Body of pancreas (tissue), 4 donors: ENCODE measurements around the gene CS.

Experiments
- POLR2A ChIP-seq, 3 donors: fragments of 450-650 bp; IDR thresholded peaks; one replicate each; pipeline ENCODE4 v1.6.1; 2016; ENCODE audit warnings: antibody characterized with exemption in 3 of 3, mild to moderate bottlenecking in 2 of 3
- TF ChIP-seq, protein P1 (sequence below), 7 experiments: fragments of 450-650 bp in 4 of 7; fragments of 200-600 bp in 3 of 7; sonication (generic) in 3 of 7; IDR thresholded peaks; one replicate each; pipeline ENCODE4 v1.5.1; 2016 to 2019; ENCODE audit warnings: antibody characterized with exemption in 7 of 7

DNA sequence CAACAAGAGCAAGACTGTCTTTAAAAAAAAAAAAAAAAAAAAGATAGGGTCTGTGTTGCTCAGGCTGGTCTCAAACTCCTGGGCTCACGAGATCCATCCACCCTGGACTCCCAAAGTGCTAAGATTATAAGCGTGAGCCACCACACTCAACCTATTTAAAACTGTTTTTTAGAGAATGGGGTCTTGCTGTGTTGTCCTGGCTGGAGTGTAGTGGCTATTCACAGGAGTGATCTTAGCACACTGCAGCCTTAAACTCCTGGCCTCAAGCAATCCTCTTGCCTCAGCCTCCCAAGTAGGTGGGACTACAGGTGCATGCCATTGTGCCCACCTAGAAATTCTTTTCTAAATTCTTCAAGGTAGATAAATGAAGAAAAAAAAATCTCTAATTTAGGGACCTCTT lies 25.8 kb downstream of the CS start:
- TF ChIP-seq, protein P1, sequence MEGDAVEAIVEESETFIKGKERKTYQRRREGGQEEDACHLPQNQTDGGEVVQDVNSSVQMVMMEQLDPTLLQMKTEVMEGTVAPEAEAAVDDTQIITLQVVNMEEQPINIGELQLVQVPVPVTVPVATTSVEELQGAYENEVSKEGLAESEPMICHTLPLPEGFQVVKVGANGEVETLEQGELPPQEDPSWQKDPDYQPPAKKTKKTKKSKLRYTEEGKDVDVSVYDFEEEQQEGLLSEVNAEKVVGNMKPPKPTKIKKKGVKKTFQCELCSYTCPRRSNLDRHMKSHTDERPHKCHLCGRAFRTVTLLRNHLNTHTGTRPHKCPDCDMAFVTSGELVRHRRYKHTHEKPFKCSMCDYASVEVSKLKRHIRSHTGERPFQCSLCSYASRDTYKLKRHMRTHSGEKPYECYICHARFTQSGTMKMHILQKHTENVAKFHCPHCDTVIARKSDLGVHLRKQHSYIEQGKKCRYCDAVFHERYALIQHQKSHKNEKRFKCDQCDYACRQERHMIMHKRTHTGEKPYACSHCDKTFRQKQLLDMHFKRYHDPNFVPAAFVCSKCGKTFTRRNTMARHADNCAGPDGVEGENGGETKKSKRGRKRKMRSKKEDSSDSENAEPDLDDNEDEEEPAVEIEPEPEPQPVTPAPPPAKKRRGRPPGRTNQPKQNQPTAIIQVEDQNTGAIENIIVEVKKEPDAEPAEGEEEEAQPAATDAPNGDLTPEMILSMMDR (IDR thresholded peaks at IDR 0.05), result no peak
- TF ChIP-seq POLR2A (IDR thresholded peaks at IDR 0.05), result no peak
